Measurements from ENCODE around the gene HASPIN. TPM values are rescaled to one million over a fixed set of nuclear protein-coding genes. Genes with fewer than 3 reads are reported as not detected.

HASPIN gene
- 8.5 and 8.6 TPM in 2 replicates for total RNA-seq
- long read RNA-seq, partial matches to known transcripts = 0 of 4 reads
- long read RNA-seq, other reads (novel, unspliced or antisense) = 2 of 4 reads

GRCh38 chr17:3723556-3724377, at the start of gene HASPIN:
Gene HASPIN, plus strand, starts transcription at chr17:3723903. Its CDS starts 33 bp downstream, at chr17:3723936.
- peaks cover 2% of the 10 kb centered on the region for H3K36me3 Mint-ChIP-seq (ENCODE audit: insufficient read depth)
- peak within 1 kb of the TSS; percentile 97 for H3K27ac Mint-ChIP-seq
- peaks cover 15% of the 10 kb centered on the region for H3K4me1 Mint-ChIP-seq (ENCODE audit: low read depth)
- peak within 1 kb of the TSS; percentile 95 for H3K4me3 Mint-ChIP-seq (ENCODE audit: low read depth)
- no peaks in the 10 kb centered on the region for H3K27me3 Mint-ChIP-seq
- TF ChIP-seq CTCF (IDR thresholded peaks at IDR 0.05; ENCODE audit: unreplicated experiment) = peak; percentile 49
- DNase-seq (ENCODE audit: low spot score, unreplicated experiment) = peak; percentile 89
- no peaks in the 10 kb centered on the region for H3K9me3 Mint-ChIP-seq (ENCODE audit: low read depth)

GRCh38 chr17:3675886-3676285, 47.8 kb upstream of the HASPIN start:
- Mint-ChIP-seq H3K9me3 (ENCODE audit: low read depth) (no peaks in the 10 kb centered on the region), H3K27ac (no peak overlapping the region)

GRCh38 chr17:3678095-3678820, 45.4 kb upstream of the HASPIN start:
- no peak overlapping the region for H3K27ac Mint-ChIP-seq
- DNase-seq (ENCODE audit: low spot score, unreplicated experiment) = no peak
- no peaks in the 10 kb centered on the region for H3K9me3 Mint-ChIP-seq (ENCODE audit: low read depth)

More at GRCh38 chr17:3675886-3676285, 47.8 kb upstream of the HASPIN start:
- peaks cover 12% of the 10 kb centered on the region for H3K27me3 Mint-ChIP-seq
- H3K36me3 Mint-ChIP-seq (ENCODE audit: insufficient read depth) = peaks cover 2% of the 10 kb centered on the region
- no peaks in the 10 kb centered on the region for H3K4me1 Mint-ChIP-seq (ENCODE audit: low read depth)
- H3K4me3 Mint-ChIP-seq (ENCODE audit: low read depth) = no peak overlapping the region
- no peak for DNase-seq (ENCODE audit: low spot score, unreplicated experiment)
- no peak for TF ChIP-seq CTCF (IDR thresholded peaks at IDR 0.05; ENCODE audit: unreplicated experiment)

GRCh38 chr17:3678821-3679530, 44.7 kb upstream of the HASPIN start:
- no peaks in the 10 kb centered on the region for H3K36me3 Mint-ChIP-seq (ENCODE audit: insufficient read depth)
- H3K9me3 Mint-ChIP-seq (ENCODE audit: low read depth) = no peaks in the 10 kb centered on the region
- no peak for TF ChIP-seq CTCF (IDR thresholded peaks at IDR 0.05; ENCODE audit: unreplicated experiment)
- no peak for DNase-seq (ENCODE audit: low spot score, unreplicated experiment)
- no peaks in the 10 kb centered on the region for H3K4me1 Mint-ChIP-seq (ENCODE audit: low read depth)
- peaks cover 21% of the 10 kb centered on the region for H3K27me3 Mint-ChIP-seq
- H3K4me3 Mint-ChIP-seq (ENCODE audit: low read depth) = no peak overlapping the region
- no peak overlapping the region for H3K27ac Mint-ChIP-seq

More at GRCh38 chr17:3678095-3678820, 45.4 kb upstream of the HASPIN start:
- peak; percentile 16 for TF ChIP-seq CTCF (IDR thresholded peaks at IDR 0.05; ENCODE audit: unreplicated experiment)
- H3K4me3 Mint-ChIP-seq (ENCODE audit: low read depth) = no peak overlapping the region
- H3K27me3 Mint-ChIP-seq = peaks cover 21% of the 10 kb centered on the region
- H3K36me3 Mint-ChIP-seq (ENCODE audit: insufficient read depth) = no peaks in the 10 kb centered on the region
- no peaks in the 10 kb centered on the region for H3K4me1 Mint-ChIP-seq (ENCODE audit: low read depth)
